HG02943 (cell line): ENCODE measurements around the gene ZFHX3.
A peak's percentile ranks its signal among the peaks of the same experiment; 100 is the strongest.
"Not testable (repeated sequence)": the region's sequence is repeated elsewhere in the genome, so short reads cannot be mapped to it uniquely, and the experiment has no call there.

Experiments used
- ATAC-seq: cut with Tn5 transposase; IDR thresholded peaks from one replicate; pipeline ENCODE4 v1.9.1; 2021; ENCODE audit warnings: mild to moderate bottlenecking, low read depth, moderate library complexity; ENCODE audit not compliant: unreplicated experiment

The ZFHX3 gene

GRCh38 chr16:73024571-73025105 lies 23.3 kb downstream of the ZFHX3 start:
- ATAC-seq: no peak

DNA sequence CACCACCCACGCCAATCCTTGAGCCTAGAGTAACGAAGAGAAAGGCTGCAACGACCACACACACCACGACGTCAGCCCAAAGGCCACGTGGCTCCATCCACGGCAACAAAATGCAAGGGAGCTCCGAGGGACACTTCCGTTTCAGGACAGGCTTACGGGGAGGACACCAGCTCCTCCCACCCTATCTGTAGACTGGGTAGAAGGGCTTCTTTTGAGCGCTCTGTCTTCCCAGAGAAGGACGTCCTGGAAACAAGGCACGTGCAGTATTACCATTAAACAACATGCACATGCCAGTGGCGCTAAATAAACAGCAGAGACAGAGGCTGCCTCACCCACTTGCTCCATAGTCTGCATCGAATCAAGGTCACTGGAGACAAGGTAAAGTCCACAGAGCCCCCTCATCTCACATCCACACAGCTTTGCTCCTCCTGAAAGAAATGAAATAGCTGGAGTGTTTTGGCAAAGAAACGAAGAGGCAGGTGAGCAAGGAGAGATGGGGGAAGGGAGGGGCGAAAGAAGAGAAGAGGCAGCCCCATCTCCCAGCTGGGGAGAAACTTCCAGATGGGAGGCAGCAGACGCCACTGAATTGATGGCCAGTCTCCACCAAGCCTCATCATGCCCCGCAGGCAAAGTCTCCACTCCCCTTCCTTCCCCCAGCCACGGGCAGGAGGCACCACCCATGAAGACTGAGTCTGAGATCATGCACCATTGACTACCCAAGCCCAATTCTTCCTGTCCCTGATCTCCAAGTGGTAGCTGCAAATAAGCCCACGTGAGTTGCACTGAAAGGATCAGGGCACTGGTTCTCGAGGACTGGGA lies 24.0 kb downstream of the ZFHX3 start:
- no peak for ATAC-seq

- no peak for ATAC-seq
Measured at GRCh38 chr16:73023320-73023719, 24.6 kb downstream of the ZFHX3 start.

- ATAC-seq: no peak
Measured at GRCh38 chr16:73022534-73022933, 25.4 kb downstream of the ZFHX3 start.

DNA sequence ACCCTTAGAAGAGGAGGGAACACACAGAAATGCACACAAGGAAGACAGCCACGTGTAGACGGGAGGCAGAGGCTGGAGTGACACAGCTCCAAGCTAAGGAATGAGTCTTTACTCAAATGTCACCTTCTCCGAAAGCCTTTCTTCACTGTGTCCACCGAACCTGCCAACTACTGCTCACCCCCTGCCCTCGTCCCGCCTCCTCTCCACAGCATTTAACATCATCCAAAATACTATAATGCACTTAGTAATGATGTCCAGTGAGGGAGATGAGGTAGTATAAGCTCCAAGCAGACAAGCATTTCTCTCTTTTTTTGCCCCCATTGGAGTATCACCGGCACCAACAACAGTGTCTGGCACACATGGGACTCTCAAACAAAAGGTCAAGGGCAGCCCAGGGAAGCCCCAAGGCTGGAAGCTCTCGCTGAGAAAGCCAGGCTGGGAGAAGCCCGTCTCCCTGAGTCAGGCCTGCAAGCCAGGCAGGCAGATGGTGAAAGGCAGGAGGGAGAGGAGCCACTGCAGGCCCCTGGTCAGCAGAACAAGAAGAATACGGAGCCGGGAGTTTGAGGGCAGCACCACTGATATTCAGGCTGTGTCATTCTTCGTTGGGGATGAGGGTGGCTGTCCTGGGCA lies 25.9 kb downstream of the ZFHX3 start:
- no peak for ATAC-seq

- ATAC-seq: no peak
Measured at GRCh38 chr16:73020409-73020884, 27.5 kb downstream of the ZFHX3 start.

DNA sequence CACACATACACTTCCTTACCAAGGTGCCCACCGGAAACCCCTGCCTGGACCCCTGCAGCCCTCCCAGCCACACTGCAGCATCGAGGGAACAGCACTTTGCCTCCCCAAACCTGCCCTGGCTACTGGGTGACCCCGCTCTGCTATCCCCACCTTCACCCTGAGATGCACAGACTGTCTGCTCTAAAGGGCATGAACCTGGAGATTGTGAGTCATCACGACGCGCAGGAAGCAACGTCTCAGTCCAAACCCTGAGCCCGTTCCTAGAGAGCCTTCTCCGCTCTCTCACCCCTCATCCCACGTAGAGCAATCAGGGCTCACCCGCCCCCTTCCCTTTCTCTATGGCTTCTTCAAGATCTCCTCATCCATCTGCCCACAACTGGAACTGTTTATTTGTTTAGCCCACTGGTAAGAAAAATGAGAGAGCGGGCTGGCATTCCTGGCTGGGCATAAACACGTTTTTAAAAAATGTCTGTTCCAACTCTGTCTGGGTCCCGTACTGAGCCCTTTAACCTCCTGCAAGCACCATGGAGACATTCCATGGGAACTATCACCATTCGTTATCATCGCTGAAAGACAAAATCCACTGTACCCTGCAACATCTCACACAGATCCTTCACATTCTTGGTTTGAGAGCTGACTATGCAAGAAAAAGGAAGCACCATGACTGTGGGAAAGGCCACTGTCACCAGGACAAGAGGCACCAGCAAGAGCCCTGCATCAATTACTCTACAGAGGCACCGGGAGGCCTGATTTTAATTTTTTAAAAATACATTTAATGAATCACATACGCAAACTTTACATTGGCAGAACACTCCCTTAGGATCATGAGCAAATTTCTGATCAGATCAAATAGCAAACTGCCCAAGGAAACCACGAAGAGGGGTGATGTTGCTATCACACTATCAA lies 28.2 kb downstream of the ZFHX3 start:
- no peak for ATAC-seq

DNA sequence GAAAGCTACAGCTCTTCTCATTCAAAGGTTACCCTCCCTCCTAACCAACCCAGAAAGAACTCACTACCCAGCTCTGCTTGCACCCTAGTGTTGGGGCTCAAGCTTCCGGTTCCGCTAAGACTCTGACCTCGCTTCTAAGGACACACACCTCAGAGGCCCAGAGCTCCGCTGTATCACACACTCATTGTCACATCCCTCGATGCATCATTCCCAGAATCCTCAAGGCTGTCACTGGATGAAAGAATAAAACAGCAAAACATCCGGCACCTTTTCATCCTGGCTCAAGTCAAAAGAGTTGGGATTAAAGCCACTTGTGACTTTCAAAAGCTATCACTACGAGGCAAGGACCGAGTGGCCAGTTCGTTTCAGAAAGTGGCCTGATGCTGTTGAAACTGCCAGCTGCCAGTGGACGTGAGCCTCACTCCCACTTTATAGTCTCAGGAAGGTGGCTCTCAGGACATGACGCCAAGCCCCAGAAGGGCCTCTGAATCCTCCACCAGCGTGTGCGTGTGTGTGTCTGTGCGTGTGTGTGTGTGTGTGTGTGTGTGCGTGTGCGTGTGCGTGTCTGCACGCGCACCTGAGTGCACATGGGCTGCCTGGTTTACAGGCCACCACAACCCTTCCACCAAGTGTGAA lies 29.0 kb downstream of the ZFHX3 start:
- ATAC-seq: no peak

GRCh38 chr16:73017321-73017720 lies 30.6 kb downstream of the ZFHX3 start:
- no peak for ATAC-seq

- ATAC-seq: peak; percentile 39
Measured at GRCh38 chr16:73016488-73016830, 31.5 kb downstream of the ZFHX3 start.

DNA sequence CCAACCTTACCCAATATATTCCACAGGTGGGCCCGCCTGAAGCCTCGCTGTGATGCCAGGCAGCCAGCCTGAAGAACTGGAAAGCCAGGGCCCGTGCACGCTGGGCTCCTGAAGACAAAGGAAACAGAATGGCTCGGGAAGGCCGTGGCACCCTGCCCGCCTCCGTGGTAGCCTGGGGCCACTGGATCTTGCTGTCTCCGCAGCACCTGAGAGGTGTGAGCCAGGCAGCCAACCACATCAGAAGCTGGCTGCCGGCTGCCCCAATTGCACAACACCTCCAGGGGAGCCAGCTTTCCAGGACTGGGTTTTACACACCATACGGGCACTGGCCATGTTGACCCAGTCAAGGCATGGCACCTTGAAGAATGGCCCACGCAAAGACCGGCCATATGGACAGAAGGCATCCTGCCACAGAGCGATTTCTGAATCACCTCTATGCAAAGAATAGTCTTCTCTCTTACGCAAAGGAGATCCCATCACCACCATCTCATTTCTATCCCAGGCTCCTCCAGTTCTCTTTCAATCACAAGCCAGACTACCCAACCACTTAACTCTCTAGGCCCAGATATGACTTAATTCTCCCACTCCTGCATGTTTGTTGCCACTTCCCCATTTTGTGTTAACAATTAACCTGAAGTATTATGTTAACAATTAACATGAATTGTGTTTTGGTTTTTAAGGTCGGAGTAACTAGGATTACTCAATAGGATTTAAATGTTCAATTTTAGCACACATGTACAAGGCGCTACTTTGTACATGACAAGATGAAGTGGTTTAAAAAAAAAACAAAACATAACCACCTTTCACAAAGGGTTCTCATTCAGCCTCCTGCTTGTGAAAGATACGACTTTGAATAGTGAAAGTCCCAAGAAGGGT lies 32.1 kb downstream of the ZFHX3 start:
- peak; percentile 88 for ATAC-seq

DNA sequence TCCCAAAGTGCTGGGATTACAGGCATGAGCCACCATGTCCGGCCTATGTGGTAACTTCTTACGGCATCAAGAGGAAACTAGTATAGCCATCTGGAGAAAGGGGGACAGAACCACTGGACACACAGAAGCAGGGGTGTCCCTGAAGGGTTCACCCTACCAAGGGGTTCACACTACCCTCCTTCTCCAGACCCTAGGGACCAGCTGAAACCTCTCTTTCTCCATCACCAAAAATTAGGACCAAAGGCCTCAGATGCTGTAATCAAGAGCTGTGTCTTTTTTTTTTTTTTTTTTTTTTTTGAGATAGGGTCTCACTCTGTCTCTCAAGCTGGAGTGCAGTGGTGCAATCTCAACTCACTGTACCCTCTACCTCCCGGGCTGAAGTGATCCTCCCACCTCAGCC lies 33.2 kb downstream of the ZFHX3 start:
- ATAC-seq: no peak

GRCh38 chr16:73013974-73014373 lies 34.0 kb downstream of the ZFHX3 start:
- ATAC-seq: no peak

DNA sequence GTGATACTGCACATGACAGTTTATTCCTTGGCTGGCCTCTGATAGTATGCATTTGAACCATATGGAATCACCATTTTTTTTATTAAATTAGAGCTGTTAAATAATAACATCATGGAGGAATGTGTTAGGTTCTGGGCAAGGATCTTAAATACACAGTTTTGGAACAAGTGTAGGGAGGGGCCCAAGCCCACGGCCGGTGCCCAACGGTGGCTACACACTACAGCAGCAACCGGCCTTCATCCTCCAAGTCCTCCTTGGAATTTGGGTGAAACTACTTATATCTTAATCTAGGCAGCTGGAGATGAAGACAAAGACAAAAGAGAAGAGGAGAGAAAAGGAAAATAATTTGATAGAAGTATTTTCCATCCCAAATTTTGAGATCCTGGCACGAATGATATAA lies 35.6 kb downstream of the ZFHX3 start:
- no peak for ATAC-seq

DNA sequence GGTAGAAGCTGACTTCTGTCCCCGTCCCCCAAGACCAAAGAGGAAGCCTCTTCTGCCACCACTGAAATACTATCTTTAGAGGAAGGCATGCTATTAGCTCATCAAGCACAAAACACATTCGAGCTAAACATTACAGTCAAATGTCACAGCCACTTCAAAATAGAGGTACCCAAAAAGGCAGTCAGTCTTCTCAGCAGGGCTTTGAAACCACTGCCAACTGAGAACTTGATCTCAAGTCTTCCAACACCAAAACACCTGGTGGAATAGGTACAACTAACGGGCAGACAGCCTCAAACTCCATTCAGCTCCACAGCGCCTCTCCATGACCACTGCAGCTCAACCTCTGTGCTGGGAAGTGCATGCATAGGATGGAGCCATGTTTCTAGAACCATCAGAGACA lies 36.0 kb downstream of the ZFHX3 start:
- ATAC-seq: no peak

DNA sequence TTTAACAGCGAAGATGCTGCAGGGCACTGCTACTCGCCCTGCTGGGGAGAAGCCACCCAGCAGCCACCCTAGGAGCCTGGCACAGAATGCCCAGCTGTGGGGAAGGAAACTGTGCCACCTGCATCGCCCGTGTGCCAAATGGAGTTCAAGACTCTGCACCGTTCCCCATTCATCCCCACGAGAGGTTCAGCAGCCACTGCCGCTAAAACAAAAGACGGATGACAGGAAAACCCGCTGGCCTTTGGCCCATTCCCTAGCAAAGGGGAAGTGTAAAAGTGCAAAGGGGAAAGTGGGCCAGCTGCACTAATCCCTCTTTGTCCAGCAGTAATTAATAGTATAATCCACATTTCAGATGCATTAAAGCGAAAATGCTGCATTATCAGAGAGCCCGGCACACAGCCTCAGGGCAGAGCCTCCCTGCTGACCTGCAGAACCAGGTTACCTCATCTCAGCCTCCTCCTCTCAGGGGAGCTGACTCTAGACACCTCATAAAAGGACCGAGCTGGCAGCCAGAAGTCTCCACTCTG lies 37.7 kb downstream of the ZFHX3 start:
- ATAC-seq: no peak

GRCh38 chr16:73009710-73010109 lies 38.2 kb downstream of the ZFHX3 start:
- not testable (repeated sequence) for ATAC-seq

GRCh38 chr16:73006026-73006425 lies 41.9 kb downstream of the ZFHX3 start:
- ATAC-seq: no peak

DNA sequence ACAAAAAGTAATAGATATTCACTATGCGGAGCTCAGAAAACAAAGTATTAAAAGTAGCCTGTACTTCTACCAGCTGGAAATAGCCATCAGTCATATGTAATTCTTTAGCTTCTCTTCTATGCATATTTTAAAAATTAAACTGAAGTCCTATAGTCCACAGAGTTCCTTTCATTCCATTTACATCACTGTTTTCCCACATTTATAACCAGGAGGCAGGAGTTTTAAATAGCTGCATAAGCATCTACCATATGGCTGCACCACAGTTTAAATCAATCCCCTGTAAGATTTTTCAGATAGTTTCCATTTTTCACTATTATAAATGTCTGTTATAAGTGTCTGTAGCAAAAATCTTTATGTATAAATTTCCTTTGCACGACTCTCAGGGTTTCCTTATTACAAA lies 45.1 kb downstream of the ZFHX3 start:
- ATAC-seq: no peak
